Bone marrow (tissue), 2 donors: ENCODE results near the gene PDE8A.
"Not testable (repeated sequence)": the region's sequence is repeated elsewhere in the genome, so short reads cannot be mapped to it uniquely, and the experiment has no call there.

Experiments used
- DNase-seq, 2 donors: peaks; one replicate each; lab custom pipeline; 2025; lab: John Stamatoyannopoulos, UW

PDE8A gene

GRCh38 chr15:84960391-84961113, 21.1 kb upstream of the PDE8A start:
- no peak for DNase-seq

- DNase-seq = no peak
Measured at GRCh38 chr15:84961114-84961452, 20.6 kb upstream of the PDE8A start.

DNA sequence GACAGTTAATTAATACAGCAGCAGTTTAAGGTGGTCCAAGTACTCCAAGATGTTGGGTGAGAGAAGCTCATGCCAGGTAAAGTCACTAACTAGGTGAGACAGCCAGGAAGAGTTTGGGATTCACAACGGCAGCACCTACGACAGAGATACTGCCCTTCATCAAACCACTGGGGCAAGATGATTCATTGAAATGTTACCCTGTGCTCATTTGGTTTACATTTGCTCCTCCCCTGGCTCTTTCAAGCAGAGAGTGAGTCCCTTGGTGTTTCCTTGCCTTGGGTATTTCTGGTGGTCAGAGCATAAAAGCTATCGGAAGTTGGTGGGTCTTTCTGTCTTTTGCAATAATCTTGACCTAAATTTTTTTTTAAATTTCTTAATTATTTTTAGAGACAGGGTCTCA, 19.9 kb upstream of the PDE8A start:
- no peak for DNase-seq

DNA sequence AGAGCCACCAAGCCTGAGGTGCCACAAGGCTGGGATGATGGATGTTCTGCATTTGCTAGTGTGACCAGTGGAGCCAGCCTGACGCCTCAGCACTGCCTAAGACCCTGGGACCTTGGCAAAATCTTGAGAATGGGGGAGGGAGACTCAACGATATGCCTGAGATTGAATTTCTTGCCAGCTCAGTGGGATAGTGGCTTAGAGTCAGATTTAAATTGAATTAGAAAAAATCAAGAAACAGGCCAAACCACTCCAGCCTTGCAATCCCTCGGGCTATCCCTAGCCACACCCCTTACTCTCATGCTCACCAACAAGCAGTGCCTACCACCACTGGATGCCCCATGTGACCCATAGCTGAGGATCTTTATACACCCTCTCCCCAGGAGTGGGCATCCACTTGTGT, 18.7 kb upstream of the PDE8A start:
- DNase-seq = no peak

DNA sequence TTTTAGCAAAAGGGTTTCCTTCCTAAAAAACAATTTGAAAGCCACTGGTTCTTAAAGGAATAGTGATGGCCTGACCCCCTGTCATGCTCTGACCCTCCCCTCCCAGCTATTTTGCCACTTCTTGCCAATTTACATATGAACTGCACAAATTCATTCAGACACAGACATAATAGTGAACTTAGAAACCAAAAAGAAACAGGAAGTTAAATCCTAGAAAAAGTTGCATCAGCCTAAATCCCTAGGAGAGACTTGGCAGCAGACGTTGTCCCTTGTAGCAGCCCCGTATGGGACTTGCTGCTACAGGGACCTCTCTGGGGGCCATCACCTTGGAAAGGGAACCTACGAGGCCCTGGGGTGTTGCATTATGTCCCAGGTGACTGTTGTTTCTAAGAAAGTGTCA, 14.3 kb upstream of the PDE8A start:
- no peak for DNase-seq

DNA sequence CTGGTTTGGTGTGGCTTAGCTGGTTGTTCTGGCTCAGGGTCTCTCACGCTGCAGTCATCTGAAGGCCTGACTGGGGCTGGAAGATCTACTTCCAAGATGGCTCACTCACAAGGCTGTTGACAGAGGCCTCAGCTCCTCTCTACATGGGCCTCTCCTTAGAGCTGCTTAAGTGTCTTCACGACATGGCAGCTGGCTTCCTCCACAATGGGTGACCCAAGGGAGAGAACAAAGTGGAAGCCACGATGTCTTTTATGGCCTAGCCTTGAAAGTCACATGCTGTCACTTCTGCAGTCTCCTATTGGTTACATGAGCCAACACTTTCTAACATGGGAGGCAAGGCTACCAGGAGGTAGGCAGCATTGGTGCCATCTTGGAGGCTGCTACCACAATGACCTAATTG, 13.4 kb upstream of the PDE8A start:
- no peak for DNase-seq

- no peak for DNase-seq
Measured at GRCh38 chr15:84969257-84969656, 12.4 kb upstream of the PDE8A start.

DNA sequence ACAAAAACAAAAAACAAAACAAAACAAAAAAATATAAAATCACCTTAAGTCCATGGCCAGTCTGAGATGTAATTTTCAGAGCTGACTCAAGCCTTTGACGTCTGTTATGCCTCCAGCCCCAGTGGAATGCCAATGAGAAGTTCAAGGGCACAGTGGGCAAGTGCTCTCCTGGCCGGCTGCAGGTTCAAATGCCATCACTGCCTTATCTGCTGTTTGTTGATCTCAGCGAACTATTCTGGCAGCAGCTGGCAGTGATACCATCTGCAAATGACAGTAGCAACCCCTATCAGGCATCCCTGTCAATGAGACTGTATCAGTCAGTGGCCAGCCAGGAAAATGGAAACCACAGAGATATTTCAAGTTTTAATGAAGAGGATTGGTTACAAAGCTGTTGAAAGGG, 10.8 kb upstream of the PDE8A start:
- no peak for DNase-seq

DNA sequence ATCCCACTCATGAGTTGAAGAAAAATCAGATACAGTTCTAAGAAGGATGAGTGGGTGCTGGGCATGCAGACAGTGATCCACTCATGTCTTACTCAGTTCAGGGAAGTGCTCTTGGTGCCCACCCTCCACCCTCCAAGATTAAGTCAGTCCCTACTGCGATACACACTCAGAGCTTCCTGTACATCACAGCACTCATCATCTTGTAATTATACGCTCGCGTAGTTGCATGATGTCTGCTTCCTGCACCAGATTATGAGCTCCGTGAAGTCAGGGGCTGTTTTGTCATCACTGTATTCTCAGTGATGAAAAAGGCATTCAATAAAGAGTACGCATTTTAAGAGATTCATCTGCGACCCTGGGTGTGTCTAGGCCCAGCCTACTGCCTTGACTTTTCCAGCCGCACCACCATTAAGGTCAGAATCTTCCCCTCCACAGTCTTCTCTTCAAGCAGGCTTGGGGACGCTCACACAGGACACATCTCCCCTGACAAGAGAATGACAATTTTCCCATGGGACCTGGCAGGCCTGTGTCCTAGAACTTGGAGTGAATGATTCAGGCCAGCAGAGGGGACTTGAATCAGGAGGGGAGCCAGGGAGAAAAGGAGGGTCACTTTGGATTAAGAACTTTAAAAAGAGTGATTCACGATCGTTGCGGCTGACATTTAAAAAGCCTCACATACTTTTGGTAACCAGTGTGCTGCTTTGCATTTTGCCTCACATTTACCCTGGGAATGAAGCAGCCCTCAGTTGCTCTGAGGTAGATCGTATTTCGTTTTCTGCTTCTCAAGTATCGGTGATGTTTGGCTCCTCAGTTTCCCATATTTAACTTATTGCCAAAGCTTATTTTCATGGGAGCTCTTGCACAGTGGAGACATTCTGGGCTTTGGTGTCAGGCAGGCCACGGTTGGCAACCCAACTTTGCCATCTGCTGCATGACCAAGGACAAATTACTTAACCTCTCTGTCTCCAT, 7.9 kb upstream of the PDE8A start:
- DNase-seq = no peak

DNA sequence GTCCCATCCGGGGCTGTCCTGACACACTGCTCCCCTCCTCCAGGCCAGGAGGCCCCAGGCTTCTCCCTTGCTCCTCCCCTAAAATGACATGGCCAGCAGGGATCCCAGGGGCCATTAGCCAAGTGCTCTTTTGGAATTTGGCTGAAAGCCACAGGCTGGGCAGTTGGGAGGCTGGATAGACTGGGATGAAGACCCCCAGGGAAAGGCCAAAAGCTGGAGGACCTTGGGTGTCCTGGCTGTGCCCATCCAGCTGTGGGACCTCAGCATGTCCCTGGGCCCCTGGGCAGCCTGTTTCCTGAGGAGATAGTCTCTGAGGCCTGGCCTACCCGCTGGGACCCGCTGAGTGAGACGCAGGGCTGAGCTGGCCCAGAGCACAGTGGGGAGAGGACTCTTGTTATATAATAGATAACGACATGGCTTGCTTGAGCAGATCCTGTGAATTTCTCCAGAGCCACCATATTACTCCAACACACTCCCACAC, 5.7 kb upstream of the PDE8A start:
- no peak for DNase-seq

- no peak for DNase-seq
Measured at GRCh38 chr15:84976746-84977345, 4.8 kb upstream of the PDE8A start.

GRCh38 chr15:84979651-84980050, 2.0 kb upstream of the PDE8A start:
- DNase-seq = no peak

GRCh38 chr15:84980196-84981053, 1.2 kb upstream of the PDE8A start:
- peak; percentile 47 to 88 for DNase-seq

GRCh38 chr15:84981054-84981710, 474 bp upstream of the PDE8A start:
- peak; percentile 76 to 88 for DNase-seq

GRCh38 chr15:84982301-84982920, 755 bp downstream of the PDE8A start:
- peak in 1 of 2 donors; percentile 29 for DNase-seq

- DNase-seq = no peak
Measured at GRCh38 chr15:84983294-84983693, 1.6 kb downstream of the PDE8A start.

- DNase-seq = no peak
Measured at GRCh38 chr15:84983711-84984110, 2.1 kb downstream of the PDE8A start.

DNA sequence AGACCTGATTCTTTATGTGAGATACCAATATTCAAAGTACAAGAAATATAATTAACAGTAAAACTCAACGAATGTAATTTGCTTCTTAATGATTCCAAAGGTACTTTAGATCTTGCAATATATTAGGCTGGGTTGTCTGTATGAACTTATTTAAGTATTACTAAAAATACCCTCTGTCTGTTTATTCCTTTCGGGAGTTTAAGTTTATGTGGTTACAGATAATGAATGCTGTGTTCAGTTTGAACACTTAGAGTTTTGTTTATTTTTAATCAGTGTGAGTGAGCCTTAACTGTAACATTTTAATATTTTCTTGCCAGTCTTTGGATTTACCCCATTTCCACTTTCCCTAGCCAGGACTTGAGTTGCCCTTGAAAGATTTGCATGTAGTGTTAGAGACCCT, 3.5 kb downstream of the PDE8A start:
- DNase-seq = no peak

- not testable (repeated sequence) for DNase-seq
Measured at GRCh38 chr15:84987351-84987750, 5.7 kb downstream of the PDE8A start.

- no peak for DNase-seq
Measured at GRCh38 chr15:84987949-84988624, 6.4 kb downstream of the PDE8A start.
